ENCODE measurements around the gene STK32B. TPM values are rescaled to one million over a fixed set of nuclear protein-coding genes. Genes with fewer than 3 reads are reported as not detected.

The STK32B gene
- total RNA-seq, 1 donor from 2014 or later = 4.2 TPM

- no peak for TF ChIP-seq CTCF (conservative IDR thresholded peaks at IDR 0.05; ENCODE audit: low read depth, low read length)
- no peak overlapping the region for H3K4me3 ChIP-seq (ENCODE audit: low read depth, low read length)
- DNase-seq (ENCODE audit: low read depth) = no peak
Observed at GRCh38 chr4:5541169-5541568, 489.9 kb downstream of the STK32B start.

- no peak for TF ChIP-seq CTCF (conservative IDR thresholded peaks at IDR 0.05; ENCODE audit: low read depth, low read length)
- DNase-seq (ENCODE audit: low read depth) = no peak
- H3K4me3 ChIP-seq (ENCODE audit: low read depth, low read length) = no peak overlapping the region
Observed at GRCh38 chr4:5543681-5544080, 492.4 kb downstream of the STK32B start.

- DNase-seq (ENCODE audit: low read depth) = no peak
- no peak for TF ChIP-seq CTCF (conservative IDR thresholded peaks at IDR 0.05; ENCODE audit: low read depth, low read length)
- no peak overlapping the region for H3K4me3 ChIP-seq (ENCODE audit: low read depth, low read length)
Observed at GRCh38 chr4:5544762-5545161, 493.5 kb downstream of the STK32B start.

GRCh38 chr4:5545271-5545670, 494.0 kb downstream of the STK32B start:
- no peak overlapping the region for H3K4me3 ChIP-seq (ENCODE audit: low read depth, low read length)
- no peak for DNase-seq (ENCODE audit: low read depth)
- TF ChIP-seq CTCF (conservative IDR thresholded peaks at IDR 0.05; ENCODE audit: low read depth, low read length) = no peak

- no peak for TF ChIP-seq CTCF (conservative IDR thresholded peaks at IDR 0.05; ENCODE audit: low read depth, low read length)
- no peak overlapping the region for H3K4me3 ChIP-seq (ENCODE audit: low read depth, low read length)
Observed at GRCh38 chr4:5547651-5548249, 496.5 kb downstream of the STK32B start.

More at GRCh38 chr4:5547651-5548249, 496.5 kb downstream of the STK32B start:
- DNase-seq (ENCODE audit: low read depth) = no peak

Other genes starting within 250 kb of the STK32B start
- 0.65 and 1.6 TPM in 2 replicates for gene MSX1, start 191.8 kb upstream of the STK32B start, total RNA-seq
- gene CYTL1, start 32.0 kb upstream of the STK32B start, total RNA-seq = 8.1 and 13.1 TPM in 2 replicates